Mucosa of gallbladder (tissue), 1 donor: ENCODE results near the gene FBXO15. TPM values are rescaled to one million over a fixed set of nuclear protein-coding genes. Genes with fewer than 3 reads are reported as not detected.

Source experiments
- DNase-seq: peaks from one replicate; pipeline ENCODE4 v3.0.0-alpha.2; 2020; ENCODE audit warnings: low spot score
- total RNA-seq: library from RNA; stranded (reverse); gene quantifications from one replicate; pipeline ENCODE4 v1.2.1, GENCODE V29; 2021
- donor health status: DM: no; HTN: no; CAD: no.

The FBXO15 gene
- total RNA-seq, 1 donor from 2014 or later, result 1.8 TPM

GRCh38 chr18:74153793-74154192 is 6.2 kb upstream of the FBXO15 start:
- DNase-seq, result no peak

- no peak for DNase-seq
These were observed 5.7 kb upstream of the FBXO15 start for GRCh38 chr18:74153377-74153776.

GRCh38 chr18:74152857-74153256 is 5.2 kb upstream of the FBXO15 start:
- DNase-seq, result no peak

GRCh38 chr18:74152270-74152669 is 4.6 kb upstream of the FBXO15 start:
- DNase-seq, result no peak

- DNase-seq, result no peak
These were observed 2.2 kb upstream of the FBXO15 start for GRCh38 chr18:74149878-74150277.

GRCh38 chr18:74148543-74149070 is 973 bp upstream of the FBXO15 start:
- DNase-seq, result no peak

GRCh38 chr18:74147491-74147778 is 199 bp downstream of the FBXO15 start:
- no peak for DNase-seq

- no peak for DNase-seq
These were observed 878 bp downstream of the FBXO15 start for GRCh38 chr18:74146756-74147155.

GRCh38 chr18:74142252-74142651 is 5.4 kb downstream of the FBXO15 start:
- no peak for DNase-seq

GRCh38 chr18:74141667-74142066 is 6.0 kb downstream of the FBXO15 start:
- no peak for DNase-seq

GRCh38 chr18:74140582-74140981 is 7.1 kb downstream of the FBXO15 start:
- no peak for DNase-seq

- no peak for DNase-seq
These were observed 7.7 kb downstream of the FBXO15 start for GRCh38 chr18:74139888-74140287.

GRCh38 chr18:74139411-74139810 is 8.2 kb downstream of the FBXO15 start:
- DNase-seq, result no peak

GRCh38 chr18:74137920-74138538 is 9.6 kb downstream of the FBXO15 start:
- no peak for DNase-seq

GRCh38 chr18:74132201-74132600 is 15.4 kb downstream of the FBXO15 start:
- DNase-seq, result no peak

GRCh38 chr18:74131124-74131523 is 16.5 kb downstream of the FBXO15 start:
- no peak for DNase-seq

- DNase-seq, result no peak
These were observed 19.5 kb downstream of the FBXO15 start for GRCh38 chr18:74128159-74128558.

GRCh38 chr18:74126684-74127655 is 20.7 kb downstream of the FBXO15 start:
- DNase-seq, result no peak

- no peak for DNase-seq
These were observed 23.0 kb downstream of the FBXO15 start for GRCh38 chr18:74124642-74125041.

- DNase-seq, result no peak
These were observed 24.4 kb downstream of the FBXO15 start for GRCh38 chr18:74123200-74123599.

GRCh38 chr18:74116633-74117554 is 30.7 kb downstream of the FBXO15 start:
- no peak for DNase-seq

GRCh38 chr18:74115046-74115445 is 32.6 kb downstream of the FBXO15 start:
- DNase-seq, result no peak
